OCI-LY7 (cell line): Measurements from ENCODE around the gene TEX44. TPM values are rescaled to one million over a fixed set of nuclear protein-coding genes. Genes with fewer than 3 reads are reported as not detected.

Experiments used
- BruUV-seq: library from RNA; stranded (reverse); fragments of 400-500 nt; replicated peaks from 2 replicates; lab custom pipeline; 2021; lab: Mats Ljungman, UMichigan
- CTCF ChIA-PET: fragments of 300-600 bp; sonication (Branson Sonifier 250); formaldehyde crosslinking; loops from one replicate; lab custom pipeline; 2022; ENCODE audit warnings: antibody characterized with exemption; ENCODE audit not compliant: unreplicated experiment; lab: Charles Lee
- POLR2A ChIA-PET: fragments of 300-600 bp; sonication (Branson Sonifier 250); formaldehyde crosslinking; loops from one replicate; lab custom pipeline; 2022; ENCODE audit warnings: antibody characterized with exemption; lab: Charles Lee
- DNase-seq: peaks from one replicate; pipeline ENCODE4 v3.0.0-alpha.2; 2015; ENCODE audit warnings: low spot score
- H2AFZ ChIP-seq: fragments of 200-600 bp; sonication (generic), shearing (Covaris generic); 2 replicates; pipeline ENCODE4 v1.6.1; 2014; ENCODE audit warnings: mild to moderate bottlenecking, antibody characterized with exemption, low read length, moderate library complexity
- H3K27ac ChIP-seq: fragments of 200-600 bp; sonication (generic); 2 replicates; pipeline ENCODE4 v1.5.1; 2014; ENCODE audit warnings: mixed run types, low read depth, mild to moderate bottlenecking, moderate library complexity, low read length, inconsistent platforms; ENCODE audit not compliant: poor library complexity, severe bottlenecking
- H3K36me3 ChIP-seq: fragments of 200-600 bp; sonication (generic); 2 replicates; pipeline ENCODE4 v1.6.1; 2014; ENCODE audit warnings: mild to moderate bottlenecking, antibody characterized with exemption, low read length, moderate library complexity, mixed read lengths; ENCODE audit not compliant: insufficient read depth
- H3K4me1 ChIP-seq: fragments of 200-600 bp; sonication (generic); 2 replicates; pipeline ENCODE4 v1.5.1; 2014; ENCODE audit warnings: mild to moderate bottlenecking, low read length; ENCODE audit not compliant: insufficient read depth, poor library complexity, severe bottlenecking
- H3K4me2 ChIP-seq: fragments of 200-600 bp; sonication (generic); 2 replicates; pipeline ENCODE4 v1.6.1; 2014; ENCODE audit warnings: mild to moderate bottlenecking, low read length
- H3K4me3 ChIP-seq: fragments of 200-600 bp; sonication (generic); 2 replicates; pipeline ENCODE4 v1.5.1; 2014; ENCODE audit warnings: mild to moderate bottlenecking, low read depth, low read length; ENCODE audit not compliant: poor library complexity, severe bottlenecking
- H3K79me2 ChIP-seq: fragments of 200-600 bp; sonication (generic); 2 replicates; pipeline ENCODE4 v1.6.1; 2016; ENCODE audit warnings: low read depth, mild to moderate bottlenecking, low read length, moderate library complexity, mixed read lengths; ENCODE audit not compliant: insufficient read depth
- H3K9me2 ChIP-seq: fragments of 200-600 bp; sonication (generic); 2 replicates; pipeline ENCODE4 v1.6.1; 2016; ENCODE audit warnings: mild to moderate bottlenecking, low read length, mixed read lengths; ENCODE audit not compliant: insufficient read depth
- H3K9me3 ChIP-seq: fragments of 200-600 bp; sonication (generic); 2 replicates; pipeline ENCODE4 v1.6.1; 2014; ENCODE audit warnings: mild to moderate bottlenecking, mixed run types, low read length, mixed read lengths
- H4K20me1 ChIP-seq: fragments of 200-600 bp; sonication (generic); 2 replicates; pipeline ENCODE4 v1.6.1; 2014; ENCODE audit warnings: mild to moderate bottlenecking, antibody characterized with exemption, low read length, moderate library complexity, mixed read lengths; ENCODE audit not compliant: insufficient read depth
- EZH2phosphoT487 ChIP-seq: fragments of 200-600 bp; sonication (generic); IDR thresholded peaks from 2 replicates; pipeline ENCODE4 v1.6.1; 2018; ENCODE audit warnings: low read depth, borderline replicate concordance, mild to moderate bottlenecking, mixed run types, antibody characterized with exemption, low read length, moderate library complexity, mixed read lengths
- intact Hi-C: fragments of 100-400 bp; cut with micrococcal nuclease; formaldehyde crosslinking; loops from one replicate; pipeline ENCODE4 v1.10.0; 2022; ENCODE audit not compliant: unreplicated experiment
- total RNA-seq, 2 experiments: library from RNA; depleted of rRNA in 1 of 2; stranded (reverse); fragments of >200 nt in 1 of 2; shearing (Covaris generic) in 1 of 2; gene quantifications; 2 replicates each; pipeline ENCODE4 v1.2.3, GENCODE V29; 2014 to 2022
- TF ChIP-seq, protein P1 (sequence below): fragments of 200-600 bp; sonication (generic); conservative IDR thresholded peaks from 2 replicates; pipeline ENCODE4 v1.5.1; 2014; ENCODE audit warnings: mild to moderate bottlenecking, antibody characterized with exemption, low read length, moderate library complexity, mixed read lengths

Gene TEX44
- total RNA-seq, 2 experiments from 2014 or later: not detected

DNA sequence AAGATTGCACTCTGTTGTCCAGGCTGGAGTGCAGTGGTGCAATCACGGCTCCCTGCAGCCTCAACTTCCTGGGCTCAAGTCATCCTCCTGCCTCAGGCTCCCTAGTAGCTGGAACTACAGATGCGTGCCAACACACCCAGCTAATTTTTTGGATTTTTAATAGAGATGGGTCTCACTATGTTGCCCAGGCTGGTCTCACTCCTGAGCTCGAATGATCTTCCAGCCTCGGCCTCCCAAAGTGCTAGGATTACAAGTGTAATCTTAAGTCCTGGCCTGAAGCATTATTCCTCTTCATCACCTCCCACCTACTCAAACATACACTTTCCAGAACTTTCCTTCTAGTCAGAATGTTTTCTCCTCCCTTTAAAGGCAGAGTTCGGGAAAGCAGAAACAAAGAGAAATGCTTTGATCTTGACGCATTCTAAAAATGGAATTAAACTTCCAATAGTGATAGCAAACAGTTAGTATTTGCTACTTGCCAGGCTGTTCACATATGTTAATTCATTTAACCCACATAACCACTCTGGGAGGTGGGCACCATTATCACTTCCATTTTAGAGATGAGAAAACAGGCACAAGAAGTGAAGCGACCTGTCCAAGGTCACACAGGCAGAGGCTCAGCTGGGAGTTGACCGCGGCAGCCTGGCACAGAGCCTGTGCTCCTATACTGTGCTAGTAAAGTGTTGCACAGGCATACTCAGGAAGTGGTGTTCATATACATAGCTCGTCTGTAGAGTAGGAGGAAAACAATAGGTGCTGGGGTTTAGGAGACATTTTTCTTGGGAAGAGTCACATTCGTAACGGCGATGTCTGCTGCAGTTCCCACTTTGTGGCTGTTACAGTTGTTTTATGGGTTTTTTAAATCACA, 24.6 kb downstream of the TEX44 start:
- Histone ChIP-seq H2AFZ (peak overlapping the region; percentile 81), H3K4me1 (peaks cover 54% of the 10 kb centered on the region), H3K9me2 (no peaks in the 10 kb centered on the region), H3K4me3 (no peak overlapping the region), H4K20me1 (no peaks in the 10 kb centered on the region), H3K9me3 (no peaks in the 10 kb centered on the region), H3K27ac (no peak overlapping the region), H3K79me2 (no peaks in the 10 kb centered on the region), H3K36me3 (no peaks in the 10 kb centered on the region), H3K4me2 (peak overlapping the region; percentile 15; the same call in 1 of the 2 replicates)
- DNase-seq: no peak
- no peak for TF ChIP-seq EZH2phosphoT487
- TF ChIP-seq, protein P1, sequence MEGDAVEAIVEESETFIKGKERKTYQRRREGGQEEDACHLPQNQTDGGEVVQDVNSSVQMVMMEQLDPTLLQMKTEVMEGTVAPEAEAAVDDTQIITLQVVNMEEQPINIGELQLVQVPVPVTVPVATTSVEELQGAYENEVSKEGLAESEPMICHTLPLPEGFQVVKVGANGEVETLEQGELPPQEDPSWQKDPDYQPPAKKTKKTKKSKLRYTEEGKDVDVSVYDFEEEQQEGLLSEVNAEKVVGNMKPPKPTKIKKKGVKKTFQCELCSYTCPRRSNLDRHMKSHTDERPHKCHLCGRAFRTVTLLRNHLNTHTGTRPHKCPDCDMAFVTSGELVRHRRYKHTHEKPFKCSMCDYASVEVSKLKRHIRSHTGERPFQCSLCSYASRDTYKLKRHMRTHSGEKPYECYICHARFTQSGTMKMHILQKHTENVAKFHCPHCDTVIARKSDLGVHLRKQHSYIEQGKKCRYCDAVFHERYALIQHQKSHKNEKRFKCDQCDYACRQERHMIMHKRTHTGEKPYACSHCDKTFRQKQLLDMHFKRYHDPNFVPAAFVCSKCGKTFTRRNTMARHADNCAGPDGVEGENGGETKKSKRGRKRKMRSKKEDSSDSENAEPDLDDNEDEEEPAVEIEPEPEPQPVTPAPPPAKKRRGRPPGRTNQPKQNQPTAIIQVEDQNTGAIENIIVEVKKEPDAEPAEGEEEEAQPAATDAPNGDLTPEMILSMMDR: no peak
- BruUV-seq: no TSS peak
- ChIA-PET CTCF (no interaction called here), POLR2A (interaction anchor here (1.0 to 1.5 kb wide), 4 partner anchors 16 to 58 kb away, joined by 3 to 8 read pairs (median 3); no protein-coding TSS in a partner anchor)
- intact Hi-C loops: no loop called here

DNA sequence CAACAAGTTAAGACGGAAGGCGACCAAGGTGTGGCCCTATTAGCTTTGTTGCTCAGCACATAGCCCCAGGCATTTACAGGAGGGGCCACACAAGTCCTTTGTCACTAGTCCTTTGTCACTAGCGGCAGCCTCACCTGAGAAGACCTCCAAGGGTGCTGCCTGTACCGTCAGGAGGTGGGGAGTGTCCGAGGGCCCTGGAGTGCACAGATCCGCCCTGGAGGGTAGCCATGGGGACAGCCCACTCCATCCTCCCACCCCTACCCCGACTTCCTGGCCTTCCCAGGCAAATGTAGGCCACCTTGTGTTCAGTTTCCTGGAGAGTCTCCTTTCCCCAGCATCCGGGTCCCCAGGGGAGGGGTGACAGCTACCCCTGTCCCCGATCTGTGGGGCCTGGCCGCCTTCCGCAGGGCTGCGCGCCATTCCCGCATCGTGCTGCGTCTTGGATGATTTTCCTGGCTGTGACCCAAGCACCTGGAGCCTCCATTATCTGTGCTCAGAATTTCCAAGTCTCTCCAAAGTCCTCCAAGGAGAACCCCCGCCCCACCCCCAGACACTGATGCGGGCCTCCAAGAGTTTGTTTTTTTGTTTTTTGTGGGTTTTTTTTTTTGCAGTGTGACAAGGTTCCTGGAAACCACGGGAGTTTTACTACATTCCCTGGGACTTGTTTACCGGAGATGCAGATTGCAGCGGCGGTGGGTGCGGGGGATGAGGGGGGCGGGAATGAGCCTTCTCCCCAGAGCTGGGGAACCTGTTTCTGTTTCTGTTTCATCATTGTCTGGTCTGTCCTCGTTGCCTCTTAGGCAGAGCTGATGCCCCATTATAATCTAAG, 28.6 kb downstream of the TEX44 start:
- DNase-seq: no peak
- ChIA-PET CTCF (no interaction called here), POLR2A (interaction anchor here (0.6 kb wide), 1 partner anchor 138 kb away, joined by 3 read pairs; no protein-coding TSS in a partner anchor)
- peaks cover 20% of the 10 kb centered on the region for H3K4me1 ChIP-seq
- BruUV-seq: no TSS peak
- H3K27ac ChIP-seq: no peak overlapping the region
- no peak overlapping the region for H3K4me2 ChIP-seq
- H2AFZ ChIP-seq: no peak overlapping the region
- TF ChIP-seq, protein P1: no peak
- TF ChIP-seq EZH2phosphoT487: no peak
- no peaks in the 10 kb centered on the region for H3K9me3 ChIP-seq
- no peaks in the 10 kb centered on the region for H4K20me1 ChIP-seq
- H3K9me2 ChIP-seq: no peaks in the 10 kb centered on the region
- no peaks in the 10 kb centered on the region for H3K36me3 ChIP-seq
- H3K4me3 ChIP-seq: no peak overlapping the region
- no peaks in the 10 kb centered on the region for H3K79me2 ChIP-seq
- intact Hi-C loops: no loop called here
